GM12872 (cell line): Measurements from ENCODE around the gene ETV3.

ENCODE experiments used
- TF ChIP-seq, protein P1 (sequence below): IDR thresholded peaks from 3 replicates; pipeline ENCODE4 v1.5.1; 2011; ENCODE audit warnings: low read depth, mild to moderate bottlenecking, low read length, moderate library complexity; ENCODE audit not compliant: insufficient read depth

ETV3 gene

DNA sequence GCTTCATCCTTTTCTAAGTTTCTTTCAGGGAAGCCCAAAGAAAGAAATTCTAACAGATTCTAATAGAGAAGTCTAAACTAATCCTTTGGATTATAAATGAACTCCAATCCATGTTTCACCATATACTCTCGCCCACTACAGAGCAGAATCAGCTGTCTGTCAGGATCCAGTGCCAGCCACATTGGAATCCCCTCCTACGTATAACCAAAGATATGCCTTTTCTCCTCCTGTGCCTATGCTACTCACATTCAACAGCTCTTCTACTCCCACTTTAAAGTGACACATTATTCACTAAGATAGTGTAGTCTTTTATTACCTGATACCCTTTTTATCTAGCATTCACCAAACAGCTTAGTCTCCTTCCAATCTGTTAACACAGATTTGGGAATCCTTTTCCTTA, 3.1 kb downstream of the ETV3 start:
- TF ChIP-seq, protein P1, sequence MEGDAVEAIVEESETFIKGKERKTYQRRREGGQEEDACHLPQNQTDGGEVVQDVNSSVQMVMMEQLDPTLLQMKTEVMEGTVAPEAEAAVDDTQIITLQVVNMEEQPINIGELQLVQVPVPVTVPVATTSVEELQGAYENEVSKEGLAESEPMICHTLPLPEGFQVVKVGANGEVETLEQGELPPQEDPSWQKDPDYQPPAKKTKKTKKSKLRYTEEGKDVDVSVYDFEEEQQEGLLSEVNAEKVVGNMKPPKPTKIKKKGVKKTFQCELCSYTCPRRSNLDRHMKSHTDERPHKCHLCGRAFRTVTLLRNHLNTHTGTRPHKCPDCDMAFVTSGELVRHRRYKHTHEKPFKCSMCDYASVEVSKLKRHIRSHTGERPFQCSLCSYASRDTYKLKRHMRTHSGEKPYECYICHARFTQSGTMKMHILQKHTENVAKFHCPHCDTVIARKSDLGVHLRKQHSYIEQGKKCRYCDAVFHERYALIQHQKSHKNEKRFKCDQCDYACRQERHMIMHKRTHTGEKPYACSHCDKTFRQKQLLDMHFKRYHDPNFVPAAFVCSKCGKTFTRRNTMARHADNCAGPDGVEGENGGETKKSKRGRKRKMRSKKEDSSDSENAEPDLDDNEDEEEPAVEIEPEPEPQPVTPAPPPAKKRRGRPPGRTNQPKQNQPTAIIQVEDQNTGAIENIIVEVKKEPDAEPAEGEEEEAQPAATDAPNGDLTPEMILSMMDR: no peak

DNA sequence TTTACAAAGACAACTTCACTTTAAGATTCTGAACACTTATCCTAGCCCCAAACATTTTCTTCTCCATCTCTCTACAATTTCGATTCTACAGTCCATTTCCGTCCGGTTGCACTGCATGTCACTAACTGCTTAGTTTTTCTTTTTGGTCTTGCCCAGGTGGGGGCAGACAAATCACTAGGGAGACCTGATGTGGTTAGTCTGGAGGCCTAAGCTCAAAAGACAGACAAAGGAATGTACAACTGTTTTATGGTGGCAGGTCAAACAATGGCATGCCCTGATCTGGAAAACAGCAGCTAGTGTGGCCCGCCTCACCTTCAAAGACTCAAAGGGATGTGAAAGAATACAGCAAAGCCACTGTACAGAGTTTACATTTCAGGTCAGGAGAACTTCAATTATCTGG, 3.8 kb downstream of the ETV3 start:
- TF ChIP-seq, protein P1: no peak

DNA sequence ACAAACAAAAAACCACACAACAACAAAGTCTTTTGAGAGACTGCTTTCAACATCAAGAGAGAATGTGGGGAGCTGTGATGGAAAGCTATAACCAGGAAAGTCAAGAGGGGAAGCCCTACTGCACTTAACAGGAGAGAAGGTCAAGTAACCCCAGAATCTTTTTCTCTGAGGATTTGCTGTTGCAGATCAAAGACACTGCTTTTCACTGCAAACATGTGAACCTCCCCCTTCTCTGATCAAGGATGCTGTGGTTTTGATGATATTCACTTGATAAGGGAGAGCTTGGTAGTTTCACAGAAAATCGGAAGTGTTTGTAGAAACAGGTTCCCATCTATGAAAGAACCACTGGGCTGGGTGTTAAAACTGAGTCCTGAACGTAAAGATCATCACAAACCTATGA, 4.8 kb downstream of the ETV3 start:
- TF ChIP-seq, protein P1: no peak

DNA sequence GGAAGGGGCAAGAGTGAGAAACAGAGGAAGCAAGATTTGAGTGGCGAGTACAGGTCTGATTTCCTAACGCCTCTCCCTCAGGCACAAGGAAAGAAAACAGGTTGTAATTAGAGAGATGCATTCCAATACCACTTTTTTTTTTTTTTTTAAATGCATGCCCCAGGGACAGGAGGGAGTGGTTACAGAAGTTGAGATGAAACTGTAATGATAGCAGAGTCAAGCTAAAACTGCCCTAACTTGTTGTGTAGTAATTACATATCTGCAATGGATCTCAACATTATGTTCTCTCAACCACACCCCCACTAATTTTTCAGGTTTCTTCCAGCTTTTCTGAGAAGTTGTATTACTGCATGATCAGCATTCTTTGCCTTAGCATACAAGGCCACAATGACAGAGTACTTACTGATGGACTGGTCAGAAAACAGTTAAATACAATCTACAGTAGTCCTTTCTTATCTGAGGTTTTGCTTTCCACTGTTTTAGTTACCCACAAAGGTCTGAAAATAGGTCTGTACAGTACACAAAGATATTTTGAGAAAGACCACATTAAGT, 5.5 kb downstream of the ETV3 start:
- TF ChIP-seq, protein P1: no peak

DNA sequence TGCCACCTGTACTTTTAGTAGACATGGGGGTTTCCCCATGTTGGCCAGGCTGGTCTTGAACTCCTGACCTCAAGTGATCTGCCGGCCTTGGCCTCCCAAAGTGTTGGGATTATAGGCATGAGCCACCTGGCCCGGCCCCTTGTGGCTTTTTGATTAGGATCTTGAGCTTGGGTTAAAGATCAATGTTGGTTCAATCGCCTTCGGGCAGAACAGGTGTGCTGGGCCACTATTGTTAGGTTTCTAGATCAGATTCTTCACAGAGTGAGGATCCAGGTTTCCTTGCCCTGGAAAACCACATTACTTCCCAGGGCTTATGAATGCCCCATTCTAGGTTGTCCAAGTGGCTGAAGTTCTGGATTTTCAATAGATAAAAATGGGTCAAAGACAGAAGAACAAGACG, 6.1 kb downstream of the ETV3 start:
- TF ChIP-seq, protein P1: no peak

DNA sequence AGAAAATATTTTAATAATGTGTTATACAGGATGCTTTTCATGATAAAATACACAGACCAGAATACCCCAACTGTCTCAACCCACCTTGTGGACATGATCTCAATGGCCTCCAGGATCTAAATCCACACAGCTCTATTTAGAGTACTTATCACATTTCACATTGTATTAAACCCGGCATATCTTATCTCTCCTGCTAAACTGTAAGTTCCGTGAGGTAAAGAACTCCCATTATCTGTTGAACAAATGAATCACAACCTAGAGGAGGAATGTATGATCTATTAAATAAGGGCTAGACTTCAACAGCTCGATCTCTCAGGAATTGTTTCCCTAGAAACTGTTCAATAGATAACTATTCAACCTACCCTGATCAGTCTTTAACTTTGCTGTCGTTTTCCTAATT, 6.9 kb downstream of the ETV3 start:
- TF ChIP-seq, protein P1: no peak

DNA sequence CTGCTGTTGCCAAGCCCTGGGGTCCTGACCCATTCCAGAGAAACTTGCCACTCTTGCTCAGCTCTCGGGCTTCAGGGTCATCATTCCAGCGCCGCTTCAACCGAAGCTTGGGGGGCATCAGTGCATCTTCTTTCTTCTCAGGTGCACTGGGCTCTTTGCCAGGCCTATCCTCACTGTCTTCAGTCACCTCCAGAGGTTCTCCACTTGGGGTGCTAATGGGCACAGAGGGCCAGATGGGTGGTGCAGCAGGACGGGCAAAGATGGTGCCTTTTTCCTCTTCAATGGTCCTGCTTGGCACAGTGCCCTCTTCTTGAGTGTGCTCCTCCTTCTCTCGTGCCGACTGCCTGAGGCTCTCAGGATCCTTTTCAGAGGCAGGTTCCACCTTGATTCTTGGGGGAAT, 13.3 kb downstream of the ETV3 start:
- TF ChIP-seq, protein P1: peak; percentile 43
